Uterus (tissue), 4 donors: Measurements from ENCODE around the gene RGS6. TPM values are rescaled to one million over a fixed set of nuclear protein-coding genes. Genes with fewer than 3 reads are reported as not detected.

ENCODE experiments used
- DNase-seq, 2 donors: peaks; one replicate each; pipeline ENCODE4 v3.0.0-alpha.2; 2019 to 2020
- H3K27ac ChIP-seq, 2 donors: fragments of 200-600 bp; sonication (generic); 1 replicate in 1 of 2; 2 replicates in 1 of 2; pipeline ENCODE4 v1.5.1; 2016 to 2018
- H3K27me3 ChIP-seq, 2 donors: fragments of 200-600 bp; sonication (generic); one replicate each; pipeline ENCODE4 v1.5.1; 2018 to 2019; ENCODE audit warnings: control low read depth in 1 of 2
- H3K36me3 ChIP-seq, 2 donors: fragments of 200-600 bp; sonication (generic); one replicate each; pipeline ENCODE4 v1.5.1; 2019; ENCODE audit warnings: control low read depth in 1 of 2
- H3K4me1 ChIP-seq, 2 donors: fragments of 200-600 bp; sonication (generic); one replicate each; pipeline ENCODE4 v1.5.1; 2018 to 2019; ENCODE audit warnings: control low read depth in 1 of 2
- H3K4me3 ChIP-seq, 2 donors: fragments of 200-600 bp; sonication (generic); 1 replicate in 1 of 2; 2 replicates in 1 of 2; pipeline ENCODE4 v1.5.1; 2018 to 2019; ENCODE audit warnings: mild to moderate bottlenecking in 1 of 2
- H3K9me3 ChIP-seq, 2 donors: fragments of 200-600 bp; sonication (generic); one replicate each; pipeline ENCODE4 v1.5.1; 2019; ENCODE audit warnings: control low read depth in 1 of 2
- POLR2A ChIP-seq, 2 donors: fragments of 450-650 bp; IDR thresholded peaks; one replicate each; pipeline ENCODE4 v1.6.1; 2016; ENCODE audit warnings: antibody characterized with exemption in 2 of 2, mild to moderate bottlenecking in 1 of 2, moderate library complexity in 1 of 2
- intact Hi-C: fragments of 100-400 bp; cut with DNase I; formaldehyde crosslinking; loops from one replicate; pipeline ENCODE4 v1.15.1; 2023; ENCODE audit warnings: low total_unique reads
- total RNA-seq, 4 donors: library from RNA; depleted of rRNA in 3 of 4; stranded (reverse); fragments of >200 nt in 3 of 4; gene quantifications; one replicate each; pipeline versions ENCODE4 v1.1.0 to v1.2.4, GENCODE V29; 2014 to 2023
- TF ChIP-seq, protein P1 (sequence below), 4 experiments: fragments of 200-600 bp in 2 of 4; fragments of 450-650 bp in 2 of 4; sonication (generic) in 2 of 4; IDR thresholded peaks; one replicate each; pipeline ENCODE4 v1.5.1; 2016 to 2019; ENCODE audit warnings: antibody characterized with exemption in 4 of 4, mild to moderate bottlenecking in 2 of 4, moderate library complexity in 1 of 4
- donor health status: DM: yes; HTN: yes; CAD: no.

The RGS6 gene
- total RNA-seq, 4 donors from 2014 or later, result 1.0 to 7.4 (median 6.2) TPM; not detected in 1

DNA sequence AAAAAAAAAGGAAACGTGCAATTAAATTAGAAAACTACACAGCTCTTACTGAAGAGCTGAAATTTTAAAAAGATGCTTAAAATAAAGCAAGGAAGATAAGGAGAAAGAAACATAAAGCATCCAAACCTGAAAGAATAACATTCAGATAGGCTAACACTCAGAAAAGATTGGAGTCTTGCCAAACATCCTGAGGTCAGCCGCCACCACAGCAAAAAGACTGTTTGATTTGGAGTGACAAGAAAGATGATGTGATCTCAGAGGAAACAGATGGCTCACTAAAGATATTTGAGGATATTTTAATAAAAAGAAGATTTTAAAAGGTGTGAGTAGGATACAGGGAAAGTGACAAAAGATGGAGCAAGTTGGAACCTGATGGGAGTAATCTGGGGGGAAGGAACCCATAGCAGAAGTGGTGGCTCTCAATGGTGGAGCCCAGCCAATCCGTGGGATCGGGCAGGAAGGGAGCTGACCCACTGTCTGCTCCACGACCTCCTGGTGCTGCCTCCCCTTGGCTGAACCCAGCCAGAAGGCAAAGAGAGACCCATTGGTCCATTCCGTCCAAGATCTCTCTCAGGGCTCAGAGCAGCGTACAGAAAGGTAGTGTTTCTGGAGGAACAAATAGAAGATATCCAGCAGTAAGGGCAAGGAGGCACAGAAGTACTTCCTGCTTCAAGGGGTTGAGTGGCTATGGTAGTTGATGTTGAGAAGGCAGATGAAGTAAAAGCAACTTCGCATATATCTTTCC, 469.6 kb downstream of the RGS6 start:
- Histone ChIP-seq H3K27ac (no peak overlapping the region), H3K36me3 (no peaks in the 10 kb centered on the region), H3K4me1 (no peaks in the 10 kb centered on the region), H3K9me3 (no peaks in the 10 kb centered on the region), H3K4me3 (no peak overlapping the region), H3K27me3 (no peaks in the 10 kb centered on the region)
- intact Hi-C loops, result no loop called here
- DNase-seq, result no peak
- no peak for TF ChIP-seq POLR2A (IDR thresholded peaks at IDR 0.05)
- TF ChIP-seq, protein P1, sequence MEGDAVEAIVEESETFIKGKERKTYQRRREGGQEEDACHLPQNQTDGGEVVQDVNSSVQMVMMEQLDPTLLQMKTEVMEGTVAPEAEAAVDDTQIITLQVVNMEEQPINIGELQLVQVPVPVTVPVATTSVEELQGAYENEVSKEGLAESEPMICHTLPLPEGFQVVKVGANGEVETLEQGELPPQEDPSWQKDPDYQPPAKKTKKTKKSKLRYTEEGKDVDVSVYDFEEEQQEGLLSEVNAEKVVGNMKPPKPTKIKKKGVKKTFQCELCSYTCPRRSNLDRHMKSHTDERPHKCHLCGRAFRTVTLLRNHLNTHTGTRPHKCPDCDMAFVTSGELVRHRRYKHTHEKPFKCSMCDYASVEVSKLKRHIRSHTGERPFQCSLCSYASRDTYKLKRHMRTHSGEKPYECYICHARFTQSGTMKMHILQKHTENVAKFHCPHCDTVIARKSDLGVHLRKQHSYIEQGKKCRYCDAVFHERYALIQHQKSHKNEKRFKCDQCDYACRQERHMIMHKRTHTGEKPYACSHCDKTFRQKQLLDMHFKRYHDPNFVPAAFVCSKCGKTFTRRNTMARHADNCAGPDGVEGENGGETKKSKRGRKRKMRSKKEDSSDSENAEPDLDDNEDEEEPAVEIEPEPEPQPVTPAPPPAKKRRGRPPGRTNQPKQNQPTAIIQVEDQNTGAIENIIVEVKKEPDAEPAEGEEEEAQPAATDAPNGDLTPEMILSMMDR (IDR thresholded peaks at IDR 0.05), result no peak

DNA sequence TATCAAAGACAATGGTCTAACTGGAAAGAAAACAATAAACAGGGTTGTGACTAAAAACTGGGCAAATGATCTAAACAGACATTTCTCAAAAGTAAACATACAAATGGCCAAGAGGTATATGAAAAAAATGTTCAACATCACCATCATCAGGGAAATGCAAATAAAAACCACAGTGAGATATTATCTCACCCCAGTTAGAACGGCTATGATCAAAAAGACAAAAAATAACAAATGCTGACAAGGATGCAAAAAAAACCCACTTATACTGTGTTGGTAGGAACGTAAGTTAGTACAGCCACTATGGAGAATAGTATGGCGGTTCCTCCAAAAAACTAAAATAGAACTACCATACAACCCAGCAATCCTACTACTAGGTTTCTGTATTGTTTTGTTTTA, 470.1 kb downstream of the RGS6 start:
- intact Hi-C loops, result no loop called here
- TF ChIP-seq, protein P1 (IDR thresholded peaks at IDR 0.05), result no peak
- no peak for TF ChIP-seq POLR2A (IDR thresholded peaks at IDR 0.05)
- Histone ChIP-seq H3K4me3 (no peak overlapping the region), H3K27ac (no peak overlapping the region), H3K4me1 (no peaks in the 10 kb centered on the region), H3K36me3 (no peaks in the 10 kb centered on the region), H3K9me3 (no peaks in the 10 kb centered on the region), H3K27me3 (no peaks in the 10 kb centered on the region)
- no peak for DNase-seq

DNA sequence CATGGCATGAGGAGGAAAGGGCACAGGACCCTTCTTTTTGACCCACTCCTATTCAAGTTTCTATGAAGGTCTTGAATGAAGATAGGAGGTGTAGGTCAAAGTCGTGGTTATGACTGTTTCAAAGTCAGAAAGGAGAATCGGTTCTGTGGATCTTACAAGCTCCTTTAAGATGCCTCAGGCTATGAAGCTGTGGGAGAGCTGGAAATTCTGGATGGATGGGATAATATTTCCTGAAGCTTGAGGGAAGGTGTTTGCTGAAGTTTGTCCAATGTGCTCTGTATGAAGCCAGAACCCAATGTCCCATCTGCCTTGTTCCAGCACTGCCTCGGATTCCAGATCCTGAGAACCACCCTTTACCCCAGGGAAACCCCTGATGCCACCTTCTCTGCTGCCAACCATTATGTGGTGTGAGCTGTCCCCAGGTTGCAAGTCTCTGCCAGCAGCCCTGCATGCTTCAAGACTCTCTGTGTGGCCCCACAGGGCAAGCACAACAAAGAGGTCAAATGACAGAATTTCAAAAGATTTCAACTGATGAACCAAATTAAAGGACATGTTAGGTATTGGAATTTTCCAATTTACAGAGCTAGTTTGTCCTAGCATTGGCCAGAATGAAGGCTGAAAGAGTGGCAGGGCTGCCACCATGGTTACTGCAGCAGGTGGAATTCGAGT, 472.0 kb downstream of the RGS6 start:
- intact Hi-C loops, result no loop called here

DNA sequence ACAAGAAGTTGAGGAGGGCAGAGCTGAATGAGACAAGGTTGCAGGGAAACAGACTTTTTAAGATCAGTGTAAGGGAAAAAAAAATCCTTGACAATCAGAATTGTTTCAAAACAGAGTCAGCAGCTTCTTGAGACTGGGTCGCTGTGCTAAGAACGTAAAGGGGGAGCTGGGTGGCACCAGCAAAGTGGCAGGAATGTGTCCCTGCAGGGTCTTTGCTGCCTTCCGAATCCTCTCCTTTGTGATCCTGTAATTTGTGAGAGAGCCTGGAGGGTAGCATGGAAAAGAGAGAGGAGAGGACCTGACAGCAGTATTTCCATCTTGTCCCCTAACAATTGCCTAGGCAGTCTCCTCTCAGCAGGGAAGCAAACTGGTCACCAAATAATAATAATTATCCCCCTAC, 472.8 kb downstream of the RGS6 start:
- Histone ChIP-seq H3K9me3 (no peaks in the 10 kb centered on the region), H3K27ac (no peak overlapping the region), H3K4me1 (no peaks in the 10 kb centered on the region), H3K36me3 (no peaks in the 10 kb centered on the region), H3K27me3 (no peaks in the 10 kb centered on the region), H3K4me3 (no peak overlapping the region)
- no peak for DNase-seq
- intact Hi-C loops, result no loop called here
- no peak for TF ChIP-seq POLR2A (IDR thresholded peaks at IDR 0.05)
- TF ChIP-seq, protein P1 (IDR thresholded peaks at IDR 0.05), result no peak

More for the DNA sequence above, 472.0 kb downstream of the RGS6 start:
- Histone ChIP-seq H3K27me3 (no peaks in the 10 kb centered on the region), H3K9me3 (no peaks in the 10 kb centered on the region), H3K36me3 (no peaks in the 10 kb centered on the region), H3K4me3 (no peak overlapping the region), H3K27ac (no peak overlapping the region), H3K4me1 (no peaks in the 10 kb centered on the region)
- no peak for DNase-seq
- no peak for TF ChIP-seq POLR2A (IDR thresholded peaks at IDR 0.05)
- TF ChIP-seq, protein P1 (IDR thresholded peaks at IDR 0.05), result no peak

DNA sequence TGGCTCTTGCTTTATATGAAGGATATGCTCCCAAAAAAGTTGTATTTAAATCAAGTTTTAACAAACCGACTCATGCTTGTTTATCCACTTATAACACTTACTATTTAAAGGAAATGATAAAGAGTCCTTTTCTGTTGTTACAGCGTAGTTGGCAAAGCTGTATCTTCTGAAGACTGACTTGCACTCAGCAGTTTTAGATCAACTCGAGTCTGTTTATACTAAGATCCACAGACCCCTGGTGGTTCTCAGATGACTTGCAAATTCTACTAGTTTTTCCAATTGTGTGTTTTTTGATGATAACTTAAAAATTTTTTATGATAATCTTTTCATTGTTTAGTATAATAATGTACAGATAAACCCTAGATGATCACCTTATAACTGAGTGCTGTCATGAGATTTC, 475.8 kb downstream of the RGS6 start:
- Histone ChIP-seq H3K27ac (no peak overlapping the region), H3K27me3 (no peaks in the 10 kb centered on the region), H3K9me3 (no peaks in the 10 kb centered on the region), H3K4me3 (no peak overlapping the region), H3K4me1 (no peaks in the 10 kb centered on the region), H3K36me3 (no peaks in the 10 kb centered on the region)
- TF ChIP-seq POLR2A (IDR thresholded peaks at IDR 0.05), result no peak
- no peak for DNase-seq
- intact Hi-C loops, result no loop called here
